Measurements from ENCODE around the gene OPRL1. TPM values are rescaled to one million over a fixed set of nuclear protein-coding genes. Genes with fewer than 3 reads are reported as not detected.

Gene OPRL1
- total RNA-seq, 2 donors from 2014 or later = 1.5 to 2.9 TPM

DNA sequence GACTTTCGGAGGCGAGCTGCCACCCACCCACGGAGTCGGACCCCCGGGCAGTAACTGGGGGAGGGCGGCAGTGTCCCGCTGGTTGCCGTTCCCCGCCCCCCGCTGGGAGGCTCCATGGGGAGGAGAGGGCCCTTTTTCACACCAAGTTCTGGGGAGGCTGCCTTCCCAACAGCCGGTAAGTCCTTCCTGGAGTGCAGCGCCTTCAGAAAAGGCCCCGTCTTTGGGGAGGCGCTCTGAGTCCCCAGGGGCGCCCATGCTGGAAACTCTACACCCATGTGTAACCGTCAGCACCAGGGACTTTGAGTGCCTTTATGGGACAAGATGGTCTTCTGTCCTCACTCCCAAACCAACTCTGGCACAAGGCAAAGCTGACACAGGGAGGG is 30.0 kb upstream of the OPRL1 start:
- H3K27ac ChIP-seq = no peak overlapping the region
- H3K27me3 ChIP-seq (replicated peaks; ENCODE audit: insufficient read depth) = peaks cover 13% of the 10 kb centered on the region
- H3K36me3 ChIP-seq = no peaks in the 10 kb centered on the region
- no peak for DNase-seq (ENCODE audit: low spot score)
- H3K4me1 ChIP-seq (replicated peaks) = peaks cover 3% of the 10 kb centered on the region
- intact Hi-C loops (cut with DNase I) = no loop called here
- TF ChIP-seq CTCF (IDR thresholded peaks at IDR 0.05) = no peak
- no peak for TF ChIP-seq POLR2AphosphoS5 (IDR thresholded peaks at IDR 0.05)
- no peak for TF ChIP-seq POLR2A (IDR thresholded peaks at IDR 0.05)
- H3K9me3 ChIP-seq = no peaks in the 10 kb centered on the region
- 18% methylated on average over 16 of the region's 16 CpGs for WGBS
- H3K4me3 ChIP-seq = peak overlapping the region in 1 of 2 donors; percentile 18

DNA sequence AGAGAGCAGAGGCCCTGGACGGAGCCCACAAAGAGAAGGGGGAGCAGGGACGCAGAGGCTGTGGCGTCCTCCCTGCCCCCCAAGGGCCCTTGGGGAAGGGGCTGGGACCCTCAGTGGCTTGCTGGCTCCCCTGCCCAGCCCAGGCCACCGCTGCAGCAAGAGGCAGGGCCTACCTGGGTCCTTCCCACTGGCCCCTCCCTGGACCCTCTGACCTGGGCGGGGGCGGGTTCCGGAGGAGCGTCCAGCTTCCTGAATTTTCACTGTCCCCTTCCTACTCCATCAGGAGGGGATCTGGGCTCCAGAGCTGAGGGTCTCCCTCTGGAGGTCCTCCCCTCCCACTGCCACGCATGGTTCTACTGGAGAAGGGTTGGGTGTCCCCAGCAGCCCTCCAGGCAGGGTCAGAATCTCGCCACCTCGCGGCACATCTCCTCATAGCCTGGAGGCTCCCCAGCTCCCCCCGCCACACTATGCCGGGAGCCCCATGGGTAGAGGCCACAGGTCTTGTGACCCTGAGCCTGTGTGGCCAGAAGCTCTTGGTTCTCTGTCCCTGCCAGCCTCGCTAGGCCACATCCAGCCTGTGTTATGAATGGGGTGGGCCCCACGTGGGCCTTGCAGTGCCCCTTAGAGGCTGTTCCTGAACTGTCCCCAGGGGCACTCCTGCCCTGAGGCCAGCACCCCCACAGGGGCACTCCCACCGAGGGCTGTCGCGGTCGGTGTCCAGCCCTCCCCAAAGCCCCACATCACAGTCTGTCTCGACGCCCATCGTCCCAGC is 29.4 kb upstream of the OPRL1 start:
- Histone ChIP-seq H3K4me1 (replicated peaks) (peaks cover 3% of the 10 kb centered on the region), H3K4me3 (no peak overlapping the region), H3K27ac (no peak overlapping the region), H3K27me3 (replicated peaks; ENCODE audit: insufficient read depth) (peaks cover 13% of the 10 kb centered on the region), H3K36me3 (no peaks in the 10 kb centered on the region), H3K9me3 (no peaks in the 10 kb centered on the region)
- intact Hi-C loops (cut with DNase I) = no loop called here
- DNase-seq (ENCODE audit: low spot score) = no peak
- 74% methylated on average over 23 of the region's 23 CpGs for WGBS
- TF ChIP-seq CTCF (IDR thresholded peaks at IDR 0.05) = no peak
- TF ChIP-seq POLR2AphosphoS5 (IDR thresholded peaks at IDR 0.05) = no peak
- TF ChIP-seq POLR2A (IDR thresholded peaks at IDR 0.05) = no peak

- H3K4me3 ChIP-seq = no peak overlapping the region
- H3K27me3 ChIP-seq (replicated peaks; ENCODE audit: insufficient read depth) = peaks cover 15% of the 10 kb centered on the region
- H3K4me1 ChIP-seq (replicated peaks) = peaks cover 3% of the 10 kb centered on the region
- intact Hi-C loops (cut with DNase I) = no loop called here
- H3K9me3 ChIP-seq = no peaks in the 10 kb centered on the region
- no peak for DNase-seq (ENCODE audit: low spot score)
- no peak overlapping the region for H3K27ac ChIP-seq
- 74% methylated on average over 10 of the region's 11 CpGs for WGBS
- no peaks in the 10 kb centered on the region for H3K36me3 ChIP-seq
- no peak for TF ChIP-seq CTCF (IDR thresholded peaks at IDR 0.05)
- TF ChIP-seq POLR2A (IDR thresholded peaks at IDR 0.05) = no peak
- TF ChIP-seq POLR2AphosphoS5 (IDR thresholded peaks at IDR 0.05) = no peak
Measured at GRCh38 chr20:64051033-64051452, 28.8 kb upstream of the OPRL1 start.

- no peak overlapping the region for H3K4me3 ChIP-seq
- no peak for DNase-seq (ENCODE audit: low spot score)
- intact Hi-C loops (cut with DNase I) = no loop called here
- no peak overlapping the region for H3K27ac ChIP-seq
- no peaks in the 10 kb centered on the region for H3K9me3 ChIP-seq
- WGBS = 87% methylated on average over 15 of the region's 15 CpGs
- peaks cover 19% of the 10 kb centered on the region for H3K27me3 ChIP-seq (replicated peaks; ENCODE audit: insufficient read depth)
- TF ChIP-seq POLR2A (IDR thresholded peaks at IDR 0.05) (no peak), POLR2AphosphoS5 (IDR thresholded peaks at IDR 0.05) (no peak), CTCF (IDR thresholded peaks at IDR 0.05) (no peak)
- no peaks in the 10 kb centered on the region for H3K36me3 ChIP-seq
- H3K4me1 ChIP-seq (replicated peaks) = peaks cover 3% of the 10 kb centered on the region
Measured at GRCh38 chr20:64051561-64052325, 28.1 kb upstream of the OPRL1 start.
